ENCODE data around the gene CDK4. TPM values are rescaled to one million over a fixed set of nuclear protein-coding genes. Genes with fewer than 3 reads are reported as not detected.

The CDK4 gene
- total RNA-seq (2014; rRNA removed; shearing (Covaris generic); ENCODE audit: low replicate concordance), result 457 and 516 TPM in 2 replicates

- peaks cover 41% of the 10 kb centered on the region for H3K36me3 ChIP-seq
- H3K4me3 ChIP-seq, result peak within 1 kb of the TSS; percentile 80
- H3K9me3 ChIP-seq, result no peaks in the 10 kb centered on the region
- DNase-seq, result peak; percentile 99
- peaks cover 2% of the 10 kb centered on the region; the same call in 1 of the 2 replicates for H3K27me3 ChIP-seq
Observed at GRCh38 chr12:57751788-57752667, at the start of gene CDK4. Gene CDK4 (minus strand): TSS chr12:57752310. CDS start chr12:57751717, 593 bp downstream.

GRCh38 chr12:57800965-57801364 lies 48.9 kb upstream of the CDK4 start:
- DNase-seq, result no peak
- Histone ChIP-seq H3K9me3 (no peaks in the 10 kb centered on the region), H3K27me3 (no peaks in the 10 kb centered on the region), H3K4me3 (no peak overlapping the region), H3K36me3 (peaks cover 68% of the 10 kb centered on the region)

- DNase-seq, result no peak
- H3K9me3 ChIP-seq, result no peaks in the 10 kb centered on the region
- peaks cover 75% of the 10 kb centered on the region for H3K36me3 ChIP-seq
- no peaks in the 10 kb centered on the region for H3K27me3 ChIP-seq
- H3K4me3 ChIP-seq, result no peak overlapping the region
Observed at GRCh38 chr12:57797933-57798332, 45.8 kb upstream of the CDK4 start.

- Histone ChIP-seq H3K36me3 (peaks cover 75% of the 10 kb centered on the region), H3K27me3 (no peaks in the 10 kb centered on the region), H3K9me3 (no peaks in the 10 kb centered on the region), H3K4me3 (no peak overlapping the region)
- no peak for DNase-seq
Observed at GRCh38 chr12:57796996-57797395, 44.9 kb upstream of the CDK4 start.

- H3K4me3 ChIP-seq, result no peak overlapping the region
- H3K36me3 ChIP-seq, result peaks cover 69% of the 10 kb centered on the region
- no peaks in the 10 kb centered on the region for H3K9me3 ChIP-seq
- no peak for DNase-seq
- no peaks in the 10 kb centered on the region for H3K27me3 ChIP-seq
Observed at GRCh38 chr12:57795354-57795753, 43.2 kb upstream of the CDK4 start.

GRCh38 chr12:57793920-57794319 lies 41.8 kb upstream of the CDK4 start:
- Histone ChIP-seq H3K4me3 (no peak overlapping the region), H3K9me3 (no peaks in the 10 kb centered on the region), H3K27me3 (no peaks in the 10 kb centered on the region), H3K36me3 (peaks cover 64% of the 10 kb centered on the region)
- no peak for DNase-seq

- peaks cover 38% of the 10 kb centered on the region for H3K36me3 ChIP-seq
- no peak for DNase-seq
- no peaks in the 10 kb centered on the region for H3K27me3 ChIP-seq
- no peaks in the 10 kb centered on the region for H3K9me3 ChIP-seq
- H3K4me3 ChIP-seq, result peak overlapping the region; percentile 71
Observed at GRCh38 chr12:57783861-57784260, 31.8 kb upstream of the CDK4 start.

- Histone ChIP-seq H3K36me3 (peaks cover 36% of the 10 kb centered on the region), H3K9me3 (no peaks in the 10 kb centered on the region), H3K4me3 (peak overlapping the region; percentile 71), H3K27me3 (no peaks in the 10 kb centered on the region)
- no peak for DNase-seq
Observed at GRCh38 chr12:57783466-57783801, 31.3 kb upstream of the CDK4 start.

GRCh38 chr12:57782608-57783465 lies 30.7 kb upstream of the CDK4 start, which contains the start of gene TSFM:
Gene TSFM (plus strand): TSS chr12:57782787. CDS start chr12:57782802, 15 bp downstream.
- no peaks in the 10 kb centered on the region for H3K9me3 ChIP-seq
- peak within 1 kb of the TSS; percentile 71 for H3K4me3 ChIP-seq
- H3K27me3 ChIP-seq, result no peaks in the 10 kb centered on the region
- H3K36me3 ChIP-seq, result peaks cover 36% of the 10 kb centered on the region
- peak; percentile 95 for DNase-seq

- H3K9me3 ChIP-seq, result no peaks in the 10 kb centered on the region
- peak overlapping the region; percentile 71 for H3K4me3 ChIP-seq
- no peak for DNase-seq
- H3K27me3 ChIP-seq, result no peaks in the 10 kb centered on the region
- peaks cover 35% of the 10 kb centered on the region for H3K36me3 ChIP-seq
Observed at GRCh38 chr12:57782243-57782607, 30.1 kb upstream of the CDK4 start.

- no peak for DNase-seq
- H3K9me3 ChIP-seq, result no peaks in the 10 kb centered on the region
Observed at GRCh38 chr12:57781801-57782200, 29.7 kb upstream of the CDK4 start.

GRCh38 chr12:57781244-57781643 lies 29.1 kb upstream of the CDK4 start:
- no peak overlapping the region for H3K4me3 ChIP-seq
- no peaks in the 10 kb centered on the region for H3K27me3 ChIP-seq
- H3K9me3 ChIP-seq, result no peaks in the 10 kb centered on the region
- H3K36me3 ChIP-seq, result peaks cover 28% of the 10 kb centered on the region
- DNase-seq, result no peak

More at GRCh38 chr12:57781801-57782200, 29.7 kb upstream of the CDK4 start:
- H3K4me3 ChIP-seq, result no peak overlapping the region
- no peaks in the 10 kb centered on the region for H3K27me3 ChIP-seq
- peaks cover 33% of the 10 kb centered on the region for H3K36me3 ChIP-seq

GRCh38 chr12:57780284-57780897 lies 28.3 kb upstream of the CDK4 start:
- no peaks in the 10 kb centered on the region for H3K27me3 ChIP-seq
- no peaks in the 10 kb centered on the region for H3K9me3 ChIP-seq
- no peak overlapping the region for H3K4me3 ChIP-seq
- H3K36me3 ChIP-seq, result peaks cover 27% of the 10 kb centered on the region
- DNase-seq, result no peak

- Histone ChIP-seq H3K4me3 (no peak overlapping the region), H3K27me3 (no peaks in the 10 kb centered on the region), H3K36me3 (peaks cover 22% of the 10 kb centered on the region), H3K9me3 (no peaks in the 10 kb centered on the region)
- DNase-seq, result no peak
Observed at GRCh38 chr12:57779736-57780135, 27.6 kb upstream of the CDK4 start.

- no peak for DNase-seq
- Histone ChIP-seq H3K9me3 (no peaks in the 10 kb centered on the region), H3K27me3 (no peaks in the 10 kb centered on the region), H3K36me3 (peaks cover 22% of the 10 kb centered on the region), H3K4me3 (no peak overlapping the region)
Observed at GRCh38 chr12:57777911-57778310, 25.8 kb upstream of the CDK4 start.

GRCh38 chr12:57777367-57777766 lies 25.3 kb upstream of the CDK4 start:
- no peak for DNase-seq
- no peak overlapping the region for H3K4me3 ChIP-seq
- no peaks in the 10 kb centered on the region for H3K9me3 ChIP-seq
- no peaks in the 10 kb centered on the region for H3K27me3 ChIP-seq
- peaks cover 22% of the 10 kb centered on the region for H3K36me3 ChIP-seq

GRCh38 chr12:57776247-57776587 lies 24.1 kb upstream of the CDK4 start:
- no peaks in the 10 kb centered on the region for H3K27me3 ChIP-seq
- peaks cover 22% of the 10 kb centered on the region for H3K36me3 ChIP-seq
- no peaks in the 10 kb centered on the region for H3K9me3 ChIP-seq
- H3K4me3 ChIP-seq, result no peak overlapping the region
- no peak for DNase-seq
